HepG2 (cell line): ENCODE results near the gene LRP1B.

Experiments
- ATF5 ChIP-seq: sonication (generic); formaldehyde crosslinking; IDR thresholded peaks from 2 replicates; pipeline ENCODE4 v1.4.0; 2020; ENCODE audit warnings: mild to moderate bottlenecking, low read depth, missing genetic modification reagents
- NAIF1 ChIP-seq: sonication (generic); formaldehyde crosslinking; IDR thresholded peaks from 2 replicates; pipeline ENCODE4 v1.5.0; 2020; ENCODE audit warnings: mild to moderate bottlenecking, missing genetic modification reagents, borderline replicate concordance
- POLR2A ChIP-seq, 2 experiments: IDR thresholded peaks; 2 replicates each; pipeline ENCODE4 v1.6.1; 2011; ENCODE audit warnings: low read depth in 2 of 2, low read length in 2 of 2, mild to moderate bottlenecking in 1 of 2, moderate library complexity in 1 of 2; ENCODE audit not compliant: insufficient read depth in 1 of 2
- TF ChIP-seq, protein P1 (sequence below): sonication (generic); formaldehyde crosslinking; IDR thresholded peaks from 2 replicates; pipeline ENCODE4 v1.4.0; 2020; ENCODE audit warnings: mild to moderate bottlenecking, missing genetic modification reagents

DNA sequence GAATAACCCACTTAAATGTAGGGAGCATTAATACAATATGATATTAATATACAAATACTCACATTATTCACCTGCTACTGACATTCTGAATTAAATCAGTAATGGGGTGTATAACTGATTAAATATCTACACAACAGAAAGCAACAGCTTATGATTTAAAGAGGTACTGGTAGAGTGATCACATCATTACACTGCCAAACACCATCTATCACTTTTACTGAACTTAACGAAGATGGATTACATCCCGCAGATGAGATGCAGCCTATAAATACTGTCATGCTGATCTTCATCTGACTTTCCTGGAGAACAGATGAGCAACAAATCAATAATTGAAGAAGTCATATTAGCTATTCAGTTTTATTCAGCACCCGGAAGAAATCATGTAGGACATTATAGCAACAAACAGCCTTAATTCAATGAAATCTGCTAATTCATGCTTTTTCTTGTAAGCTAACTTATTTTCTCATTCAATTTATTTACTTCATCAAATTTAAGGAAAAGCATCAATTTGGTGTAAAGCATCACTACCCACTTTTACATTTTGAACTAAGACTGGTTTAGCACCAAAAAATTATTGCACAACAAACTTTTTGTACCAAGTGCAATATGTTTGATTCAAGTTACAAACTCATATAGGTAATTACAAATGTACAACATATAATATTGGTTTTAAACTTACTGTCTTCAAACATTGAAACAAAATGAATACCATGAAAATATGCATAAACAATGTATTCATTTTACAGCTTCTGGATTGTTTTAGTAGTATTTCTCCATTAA, 1509.0 kb downstream of the LRP1B start:
- TF ChIP-seq, protein P1, sequence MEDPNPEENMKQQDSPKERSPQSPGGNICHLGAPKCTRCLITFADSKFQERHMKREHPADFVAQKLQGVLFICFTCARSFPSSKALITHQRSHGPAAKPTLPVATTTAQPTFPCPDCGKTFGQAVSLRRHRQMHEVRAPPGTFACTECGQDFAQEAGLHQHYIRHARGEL: no peak
- no peak for TF ChIP-seq NAIF1 (CRISPR knock-in tag)
- no peak for TF ChIP-seq POLR2A (IDR thresholded peaks at IDR 0.05; ENCODE audit: insufficient read depth in 1 of 2, low read depth in 2 of 2, low read length in 2 of 2)
- no peak for TF ChIP-seq ATF5 (CRISPR knock-in tag)
